SK-N-SH (cell line): ENCODE results near the gene DNMT3B. TPM values are rescaled to one million over a fixed set of nuclear protein-coding genes. Genes with fewer than 3 reads are reported as not detected.
"Not testable (repeated sequence)": the region's sequence is repeated elsewhere in the genome, so short reads cannot be mapped to it uniquely, and the experiment has no call there.

Source experiments
- CTCF ChIA-PET: fragments of 300-600, 350-600 bp; formaldehyde crosslinking; extraction: SDS; loops from one replicate; lab custom pipeline; 2021; lab: Yijun Ruan, JAX
- POLR2A ChIA-PET: fragments of 350-600 bp; sonication (Branson Sonifier 250); formaldehyde crosslinking; extraction: SDS; loops from one replicate; lab custom pipeline; 2020; ENCODE audit warnings: antibody characterized with exemption, inconsistent platforms; lab: Yijun Ruan, JAX
- DNase-seq: peaks from one replicate; pipeline ENCODE4 v3.0.0; 2012
- H2AFZ ChIP-seq: fragments of 200-600 bp; sonication (generic); 2 replicates; pipeline ENCODE4 v1.8.1; 2016; ENCODE audit warnings: antibody characterized with exemption, mild to moderate bottlenecking, low read depth
- H3F3A ChIP-seq: fragments of 200-600 bp; sonication (generic); replicated peaks from 2 replicates; pipeline ENCODE3; 2016; ENCODE audit warnings: antibody characterized with exemption, mild to moderate bottlenecking; ENCODE audit not compliant: insufficient read depth
- H3K27ac ChIP-seq, 2 experiments: fragments of 200-500 bp in 1 of 2; fragments of 200-600 bp in 1 of 2; sonication (Bioruptor generic) in 1 of 2; sonication (generic), shearing (Covaris generic) in 1 of 2; 2 replicates each; pipeline versions ENCODE4 v1.5.1 to v1.6.1; 2014 to 2016; ENCODE audit warnings: low read depth in 2 of 2, inconsistent platforms in 1 of 2, low read length in 1 of 2, mild to moderate bottlenecking in 1 of 2, mixed read lengths in 1 of 2
- H3K27me3 ChIP-seq: fragments of 200-600 bp; sonication (generic), shearing (Covaris generic); 2 replicates; pipeline ENCODE4 v1.6.1; 2016; ENCODE audit warnings: mixed run types; ENCODE audit not compliant: insufficient read depth
- H3K36me3 ChIP-seq, 2 experiments: fragments of 200-500 bp in 1 of 2; fragments of 200-600 bp in 1 of 2; sonication (Bioruptor generic) in 1 of 2; sonication (generic) in 1 of 2; replicated peaks in 1 of 2; 2 replicates each; pipeline versions ENCODE3 to v1.5.1; 2014 to 2016; ENCODE audit warnings: low read length in 1 of 2, mild to moderate bottlenecking in 1 of 2; ENCODE audit not compliant: insufficient read depth in 2 of 2, control insufficient read depth in 1 of 2
- H3K4me1 ChIP-seq, 2 experiments: fragments of 200-500 bp in 1 of 2; fragments of 200-600 bp in 1 of 2; sonication (Bioruptor generic) in 1 of 2; sonication (generic), shearing (Covaris generic) in 1 of 2; 2 replicates each; pipeline versions ENCODE4 v1.5.1 to v1.6.1; 2014 to 2016; ENCODE audit warnings: low read depth in 1 of 2, low read length in 1 of 2, mixed run types in 1 of 2; ENCODE audit not compliant: insufficient read depth in 2 of 2, control insufficient read depth in 1 of 2
- H3K4me2 ChIP-seq: fragments of 200-600 bp; sonication (generic), shearing (Covaris generic); 2 replicates; pipeline ENCODE4 v1.6.1; 2017; ENCODE audit warnings: mixed run types
- H3K4me3 ChIP-seq, 2 experiments: fragments of 200-500 bp in 1 of 2; fragments of 200-600 bp in 1 of 2; sonication (Bioruptor generic) in 1 of 2; sonication (generic), shearing (Covaris generic) in 1 of 2; 2 replicates each; pipeline versions ENCODE4 v1.5.1 to v1.8.1; 2014 to 2016; ENCODE audit warnings: low read depth in 2 of 2, inconsistent platforms in 1 of 2, low read length in 1 of 2, mild to moderate bottlenecking in 1 of 2, mixed read lengths in 1 of 2, moderate library complexity in 1 of 2
- H3K79me2 ChIP-seq: fragments of 200-600 bp; sonication (generic); 2 replicates; pipeline ENCODE4 v1.8.1; 2017; ENCODE audit warnings: mild to moderate bottlenecking; ENCODE audit not compliant: insufficient read depth
- H3K9ac ChIP-seq: fragments of 200-600 bp; sonication (generic); 2 replicates; pipeline ENCODE4 v1.6.1; 2017; ENCODE audit warnings: mixed run types
- H3K9me2 ChIP-seq: fragments of 200-600 bp; sonication (generic); 2 replicates; pipeline ENCODE4 v1.6.1; 2017; ENCODE audit warnings: mixed run types
- H3K9me3 ChIP-seq: fragments of 200-600 bp; sonication (generic); 2 replicates; pipeline ENCODE4 v1.6.1; 2017; ENCODE audit warnings: mixed run types, mild to moderate bottlenecking, moderate library complexity
- H4K20me1 ChIP-seq: fragments of 200-600 bp; sonication (generic); 2 replicates; pipeline ENCODE4 v1.6.1; 2017; ENCODE audit warnings: mild to moderate bottlenecking, mixed run types; ENCODE audit not compliant: insufficient read depth
- ELF1 ChIP-seq: IDR thresholded peaks from 2 replicates; pipeline ENCODE4 v1.4.0; 2012
- FOSL2 ChIP-seq: IDR thresholded peaks from 2 replicates; pipeline ENCODE4 v1.4.0; 2012; ENCODE audit warnings: low read depth, mild to moderate bottlenecking, moderate library complexity, borderline replicate concordance
- FOXJ3 ChIP-seq: sonication (generic); formaldehyde crosslinking; IDR thresholded peaks from 2 replicates; pipeline ENCODE4 v1.5.1; 2020; ENCODE audit warnings: mild to moderate bottlenecking, missing genetic modification reagents
- MAX ChIP-seq: IDR thresholded peaks from 2 replicates; pipeline ENCODE4 v1.4.0; 2012; ENCODE audit warnings: low read depth
- MXI1 ChIP-seq: IDR thresholded peaks from 2 replicates; pipeline ENCODE4 v1.6.1; 2012; ENCODE audit warnings: mild to moderate bottlenecking, low read depth, low read length, improper control_type of control experiment
- NFIC ChIP-seq: IDR thresholded peaks from 2 replicates; pipeline ENCODE4 v1.4.0; 2012; ENCODE audit warnings: borderline replicate concordance
- RFX5 ChIP-seq: IDR thresholded peaks from 2 replicates; pipeline ENCODE4 v1.6.1; 2012; ENCODE audit warnings: mild to moderate bottlenecking, improper control_type of control experiment, low read length
- SIN3A ChIP-seq: IDR thresholded peaks from 2 replicates; pipeline ENCODE4 v1.6.1; 2012; ENCODE audit warnings: low read depth, mild to moderate bottlenecking, low read length, moderate library complexity, borderline replicate concordance
- TCF12 ChIP-seq: IDR thresholded peaks from 2 replicates; pipeline ENCODE4 v1.4.0; 2012
- whole genome bisulfite sequencing: methylation state at CpG from one replicate; pipeline ENCODE4 v1.1.6; 2017; ENCODE audit warnings: low lambda C conversion rate; 5-methylcytosine and 5-hydroxymethylcytosine counted together
- polyA plus RNA-seq, 3 experiments: library from polyadenylated mRNA; depleted of rRNA; stranded (reverse); fragments of >200 nt; gene quantifications; 2 replicates each; pipeline ENCODE4 v1.2.3, GENCODE V29; 2012

DNMT3B gene
- polyA plus RNA-seq, 1 of the 3 experiments (the other 2 are of a cell fraction), result 2.2 TPM

- Histone ChIP-seq H3K36me3 (peaks cover 0 to 18% of the 10 kb centered on the region in 2 experiments), H3K27me3 (no peaks in the 10 kb centered on the region), H3F3A (peaks cover 13% of the 10 kb centered on the region), H3K9me2 (no peaks in the 10 kb centered on the region), H3K9ac (no peak overlapping the region), H3K79me2 (peaks cover 18% of the 10 kb centered on the region; the same call in 1 of the 2 replicates), H2AFZ (no peak overlapping the region), H3K4me2 (no peak overlapping the region), H3K9me3 (no peaks in the 10 kb centered on the region), H3K4me1 (peaks cover 0 to 3% of the 10 kb centered on the region in 2 experiments; a peak in 1 of 4 replicates), H4K20me1 (no peaks in the 10 kb centered on the region), H3K27ac (peak overlapping the region in 1 of 2 experiments; percentile 20; a peak in 2 of 4 replicates), H3K4me3 (no peak overlapping the region)
- WGBS, result 43% methylated on average over 7 of the region's 7 CpGs
- no peak for DNase-seq
- POLR2A ChIA-PET, result no interaction called here
- CTCF ChIA-PET, result interaction anchor here (1.0 kb wide), 1 partner anchor 31 kb away, joined by 3 read pairs; no protein-coding TSS in a partner anchor
- TF ChIP-seq FOXJ3 (CRISPR knock-in tag) (no peak), FOSL2 (no peak; the same call in 1 of the 2 replicates), MXI1 (no peak), MAX (peak; percentile 33; the same call in 1 of the 2 replicates), ELF1 (no peak), NFIC (peak; percentile 57), RFX5 (no peak), TCF12 (peak; percentile 49; the same call in 1 of the 2 replicates), SIN3A (no peak)
Observed at GRCh38 chr20:32727683-32728082, 34.5 kb upstream of the DNMT3B start.

GRCh38 chr20:32728435-32728834, 33.8 kb upstream of the DNMT3B start:
- peaks cover 0 to 18% of the 10 kb centered on the region in 2 experiments for H3K36me3 ChIP-seq
- DNase-seq, H2AFZ ChIP-seq, H3K9ac ChIP-seq, CTCF ChIA-PET, H3K27ac ChIP-seq, H3K9me3 ChIP-seq, H3K27me3 ChIP-seq, H3K4me2 ChIP-seq, H3K9me2 ChIP-seq, H4K20me1 ChIP-seq, H3K4me1 ChIP-seq, POLR2A ChIA-PET, H3K4me3 ChIP-seq: not testable (repeated sequence)
- H3K79me2 ChIP-seq, result peaks cover 18% of the 10 kb centered on the region; the same call in 1 of the 2 replicates
- WGBS, result 86% methylated on average over 6 of the region's 6 CpGs
- H3F3A ChIP-seq, result peaks cover 13% of the 10 kb centered on the region

- 96% methylated on average over 5 of the region's 5 CpGs for WGBS
- H3K27me3 ChIP-seq, CTCF ChIA-PET: not testable (repeated sequence)
Observed at GRCh38 chr20:32729334-32729733, 32.9 kb upstream of the DNMT3B start.

More at GRCh38 chr20:32729334-32729733, 32.9 kb upstream of the DNMT3B start:
- POLR2A ChIA-PET, DNase-seq, H3K4me1 ChIP-seq, H3K9ac ChIP-seq, H3K4me2 ChIP-seq, H3K9me2 ChIP-seq, H3K27ac ChIP-seq, H2AFZ ChIP-seq, H4K20me1 ChIP-seq, H3K4me3 ChIP-seq, H3K9me3 ChIP-seq: not testable (repeated sequence)
- Histone ChIP-seq H3K79me2 (peaks cover 18% of the 10 kb centered on the region; the same call in 1 of the 2 replicates), H3K36me3 (peaks cover 0 to 18% of the 10 kb centered on the region in 2 experiments), H3F3A (peaks cover 13% of the 10 kb centered on the region)
